ENCODE data around the gene CHST5. TPM values are rescaled to one million over a fixed set of nuclear protein-coding genes. Genes with fewer than 3 reads are reported as not detected.

The CHST5 gene
- total RNA-seq, 1 experiment from 2014 or later: 0.54 TPM

- intact Hi-C loops (cut with micrococcal nuclease; ENCODE audit: unreplicated experiment): no loop called here
- no peaks in the 10 kb centered on the region for H3K27me3 ChIP-seq (replicated peaks; ENCODE audit: insufficient read depth, low read depth, low read length, poor library complexity)
- BruUV-seq (replicated peaks): no TSS peak
- no peak for DNase-seq (ENCODE audit: low spot score)
- CTCF ChIA-PET: no interaction called here
- POLR2A ChIA-PET (ENCODE audit: low non-redundant PET): interaction anchor here (0.6 kb wide), 1 partner anchor 19 kb away, joined by 3 read pairs; no protein-coding TSS in a partner anchor
- peak overlapping the region; percentile 51 for H3K4me3 ChIP-seq (ENCODE audit: low read depth, low read length, poor library complexity, severe bottlenecking)
- H3K27ac ChIP-seq (ENCODE audit: low read depth, low read length, poor library complexity, severe bottlenecking): no peak overlapping the region
- H3K9me3 ChIP-seq (ENCODE audit: low read depth, low read length, poor library complexity, severe bottlenecking): no peaks in the 10 kb centered on the region
- no peak for TF ChIP-seq EZH2 (IDR thresholded peaks at IDR 0.05; ENCODE audit: borderline replicate concordance, low read depth, low read length, poor library complexity, severe bottlenecking)
- TF ChIP-seq, protein P1, sequence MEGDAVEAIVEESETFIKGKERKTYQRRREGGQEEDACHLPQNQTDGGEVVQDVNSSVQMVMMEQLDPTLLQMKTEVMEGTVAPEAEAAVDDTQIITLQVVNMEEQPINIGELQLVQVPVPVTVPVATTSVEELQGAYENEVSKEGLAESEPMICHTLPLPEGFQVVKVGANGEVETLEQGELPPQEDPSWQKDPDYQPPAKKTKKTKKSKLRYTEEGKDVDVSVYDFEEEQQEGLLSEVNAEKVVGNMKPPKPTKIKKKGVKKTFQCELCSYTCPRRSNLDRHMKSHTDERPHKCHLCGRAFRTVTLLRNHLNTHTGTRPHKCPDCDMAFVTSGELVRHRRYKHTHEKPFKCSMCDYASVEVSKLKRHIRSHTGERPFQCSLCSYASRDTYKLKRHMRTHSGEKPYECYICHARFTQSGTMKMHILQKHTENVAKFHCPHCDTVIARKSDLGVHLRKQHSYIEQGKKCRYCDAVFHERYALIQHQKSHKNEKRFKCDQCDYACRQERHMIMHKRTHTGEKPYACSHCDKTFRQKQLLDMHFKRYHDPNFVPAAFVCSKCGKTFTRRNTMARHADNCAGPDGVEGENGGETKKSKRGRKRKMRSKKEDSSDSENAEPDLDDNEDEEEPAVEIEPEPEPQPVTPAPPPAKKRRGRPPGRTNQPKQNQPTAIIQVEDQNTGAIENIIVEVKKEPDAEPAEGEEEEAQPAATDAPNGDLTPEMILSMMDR (conservative IDR thresholded peaks at IDR 0.05; ENCODE audit: low read depth, low read length): no peak
- H3K36me3 ChIP-seq (ENCODE audit: insufficient read depth, low read length, poor library complexity, severe bottlenecking): no peaks in the 10 kb centered on the region
- H3K4me1 ChIP-seq (ENCODE audit: insufficient read depth, low read length, poor library complexity, severe bottlenecking): peaks cover 44% of the 10 kb centered on the region
Observed at GRCh38 chr16:75494184-75494583, 41.7 kb downstream of the CHST5 start.

DNA sequence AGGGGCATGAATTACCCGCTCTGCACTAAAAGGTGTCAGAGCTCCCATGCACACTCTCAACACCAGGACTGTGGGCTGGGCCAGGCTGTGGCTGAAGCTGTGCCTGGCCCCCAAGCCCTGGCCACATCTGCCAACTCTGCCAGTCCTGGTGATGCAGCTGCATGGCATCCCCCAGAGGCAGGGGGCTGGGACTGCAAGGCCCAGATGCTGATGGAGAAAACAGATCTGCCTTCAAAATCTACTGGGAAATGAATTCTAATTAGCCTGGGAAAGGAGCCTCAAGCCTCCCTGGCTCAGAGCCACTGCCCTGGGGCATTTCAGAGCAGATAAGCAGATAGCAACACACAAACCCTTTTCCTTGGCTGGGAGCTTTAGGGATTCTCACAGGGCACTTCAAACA lies 44.0 kb downstream of the CHST5 start:
- H3K27me3 ChIP-seq (replicated peaks; ENCODE audit: insufficient read depth, low read depth, low read length, poor library complexity): no peaks in the 10 kb centered on the region
- H3K27ac ChIP-seq (ENCODE audit: low read depth, low read length, poor library complexity, severe bottlenecking): no peak overlapping the region
- no peaks in the 10 kb centered on the region for H3K9me3 ChIP-seq (ENCODE audit: low read depth, low read length, poor library complexity, severe bottlenecking)
- no peak overlapping the region for H3K4me3 ChIP-seq (ENCODE audit: low read depth, low read length, poor library complexity, severe bottlenecking)
- DNase-seq (ENCODE audit: low spot score): peak; percentile 91
- intact Hi-C loops (cut with micrococcal nuclease; ENCODE audit: unreplicated experiment): no loop called here
- TF ChIP-seq, protein P1 (conservative IDR thresholded peaks at IDR 0.05; ENCODE audit: low read depth, low read length): peak; percentile 59
- no peak for TF ChIP-seq EZH2 (IDR thresholded peaks at IDR 0.05; ENCODE audit: borderline replicate concordance, low read depth, low read length, poor library complexity, severe bottlenecking)
- ChIA-PET CTCF (interaction anchor here (0.5 to 0.6 kb wide), 2 partner anchors 46 to 128 kb away, joined by 3 to 5 read pairs; no protein-coding TSS in a partner anchor), POLR2A (ENCODE audit: low non-redundant PET) (no interaction called here)
- H3K4me1 ChIP-seq (ENCODE audit: insufficient read depth, low read length, poor library complexity, severe bottlenecking): peaks cover 25% of the 10 kb centered on the region
- H3K36me3 ChIP-seq (ENCODE audit: insufficient read depth, low read length, poor library complexity, severe bottlenecking): no peaks in the 10 kb centered on the region
- no TSS peak for BruUV-seq (replicated peaks)

GRCh38 chr16:75488322-75488721 lies 47.6 kb downstream of the CHST5 start:
- Histone ChIP-seq H3K27ac (ENCODE audit: low read depth, low read length, poor library complexity, severe bottlenecking) (no peak overlapping the region), H3K36me3 (ENCODE audit: insufficient read depth, low read length, poor library complexity, severe bottlenecking) (no peaks in the 10 kb centered on the region), H3K9me3 (ENCODE audit: low read depth, low read length, poor library complexity, severe bottlenecking) (no peaks in the 10 kb centered on the region), H3K4me3 (ENCODE audit: low read depth, low read length, poor library complexity, severe bottlenecking) (no peak overlapping the region), H3K4me1 (ENCODE audit: insufficient read depth, low read length, poor library complexity, severe bottlenecking) (peaks cover 10% of the 10 kb centered on the region), H3K27me3 (replicated peaks; ENCODE audit: insufficient read depth, low read depth, low read length, poor library complexity) (no peaks in the 10 kb centered on the region)
- intact Hi-C loops (cut with micrococcal nuclease; ENCODE audit: unreplicated experiment): no loop called here
- no peak for TF ChIP-seq EZH2 (IDR thresholded peaks at IDR 0.05; ENCODE audit: borderline replicate concordance, low read depth, low read length, poor library complexity, severe bottlenecking)
- TF ChIP-seq, protein P1 (conservative IDR thresholded peaks at IDR 0.05; ENCODE audit: low read depth, low read length): no peak
- no TSS peak for BruUV-seq (replicated peaks)
- ChIA-PET CTCF (interaction anchor here (0.5 kb wide), 1 partner anchor 29 kb away, joined by 4 read pairs; no protein-coding TSS in a partner anchor), POLR2A (ENCODE audit: low non-redundant PET) (no interaction called here)
- DNase-seq (ENCODE audit: low spot score): no peak
